HL-60/S4 (cell line): Measurements from ENCODE around the gene PLEKHA6.

Source experiments
- in situ Hi-C: fragments of 300-500 bp; cut with MboI; formaldehyde crosslinking; loops from 2 replicates; pipeline ENCODE4 v1.14.3; 2022; ENCODE audit warnings: low sequenced_read_pairs

PLEKHA6 gene

DNA sequence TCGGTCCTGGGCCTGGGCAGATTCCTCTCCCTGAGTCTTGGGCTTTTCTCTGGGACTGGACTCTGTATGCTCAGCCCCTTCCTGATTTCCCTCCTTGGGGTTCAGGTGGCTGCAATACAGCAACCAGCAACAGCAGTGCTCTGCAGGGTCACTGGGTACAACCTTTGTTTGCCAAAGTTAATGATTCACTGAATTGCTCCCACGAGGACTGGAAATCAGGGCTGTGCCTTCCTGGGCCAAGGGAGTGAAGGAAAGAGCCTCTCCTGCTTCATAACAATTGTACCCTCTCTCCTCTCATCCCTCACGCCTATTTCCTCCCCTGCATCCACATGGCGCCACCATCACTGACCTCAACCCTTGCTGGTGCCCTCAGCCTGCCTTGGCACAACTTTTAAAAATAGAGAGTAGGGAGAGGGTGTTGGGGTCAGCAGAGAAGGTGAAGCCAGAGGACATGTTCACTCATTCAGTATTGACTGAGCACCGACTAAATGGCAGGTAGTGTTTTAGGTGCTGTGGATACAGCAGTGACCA is 93.2 kb downstream of the PLEKHA6 start:
- in situ Hi-C loops, result no loop called here

DNA sequence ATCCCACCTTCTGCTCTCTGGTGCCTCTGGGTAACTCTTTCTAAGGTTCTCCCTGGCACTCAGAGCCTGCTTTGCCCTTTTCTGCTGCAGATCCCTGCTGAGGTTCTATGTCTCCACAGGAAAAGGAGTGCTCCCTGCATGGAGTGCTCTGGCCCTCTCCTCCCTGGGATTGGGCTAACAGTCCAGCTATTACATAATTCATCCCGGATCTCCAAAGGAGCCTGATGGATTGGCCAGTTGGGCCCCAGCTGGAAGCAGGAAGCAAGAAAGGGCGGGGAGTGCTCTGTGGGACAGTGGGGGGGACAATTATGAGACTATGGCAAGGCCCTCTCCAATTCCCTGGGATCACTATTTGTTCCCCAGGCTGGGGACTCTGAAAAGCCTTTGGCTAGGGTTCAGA is 94.1 kb downstream of the PLEKHA6 start:
- in situ Hi-C loops, result no loop called here

DNA sequence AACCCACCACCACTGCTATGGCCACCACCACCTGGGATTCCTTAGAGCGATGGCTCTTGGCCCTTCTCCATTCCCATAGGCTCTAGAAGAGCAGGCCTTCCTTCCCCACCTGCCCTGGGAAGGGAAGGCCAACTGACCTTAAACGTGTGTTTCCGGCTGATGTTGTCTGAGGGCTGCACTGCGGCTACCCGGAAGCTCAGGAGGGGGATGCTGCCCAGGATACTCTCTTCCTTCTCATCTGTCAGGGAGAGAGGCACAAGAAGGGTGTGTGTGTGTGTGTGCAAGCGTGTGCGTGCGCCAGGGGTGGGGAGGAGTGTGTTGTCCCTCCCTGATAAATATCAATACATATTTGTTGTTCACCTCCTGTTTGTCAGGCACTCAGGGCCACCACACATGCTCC is 94.9 kb downstream of the PLEKHA6 start:
- in situ Hi-C loops, result no loop called here

DNA sequence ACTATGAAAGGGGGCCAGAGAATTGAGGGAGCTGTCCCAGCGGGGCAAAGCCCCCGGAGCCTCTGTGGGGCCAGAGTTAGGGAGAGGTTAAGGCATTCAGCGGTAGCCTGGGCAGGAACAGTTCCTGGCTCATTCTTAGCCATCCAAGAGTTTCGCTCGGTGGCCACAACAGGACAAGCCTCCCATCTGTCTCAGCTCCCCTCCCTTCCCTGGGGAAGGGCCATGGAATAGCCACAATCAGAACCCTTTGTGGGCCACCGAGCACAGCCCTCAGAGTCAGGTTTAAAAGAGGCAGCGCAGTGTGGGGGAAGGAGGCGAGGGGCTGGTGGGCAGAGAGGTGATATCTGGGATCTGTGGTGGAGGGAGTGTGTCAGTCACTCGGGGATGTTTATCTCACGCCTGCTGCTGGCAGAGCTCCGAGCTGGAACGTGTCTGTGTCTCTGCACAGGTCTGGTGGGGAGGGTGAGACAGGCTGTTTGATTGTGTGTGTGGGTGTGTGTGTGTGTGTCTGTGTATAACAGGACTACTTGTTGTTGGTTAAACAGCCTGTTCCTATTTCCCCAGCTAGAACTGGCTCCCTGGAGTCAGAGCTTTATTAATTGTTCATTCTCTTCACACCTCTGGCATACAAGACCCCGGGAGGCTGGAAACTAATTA is 96.3 kb downstream of the PLEKHA6 start:
- in situ Hi-C loops, result no loop called here

DNA sequence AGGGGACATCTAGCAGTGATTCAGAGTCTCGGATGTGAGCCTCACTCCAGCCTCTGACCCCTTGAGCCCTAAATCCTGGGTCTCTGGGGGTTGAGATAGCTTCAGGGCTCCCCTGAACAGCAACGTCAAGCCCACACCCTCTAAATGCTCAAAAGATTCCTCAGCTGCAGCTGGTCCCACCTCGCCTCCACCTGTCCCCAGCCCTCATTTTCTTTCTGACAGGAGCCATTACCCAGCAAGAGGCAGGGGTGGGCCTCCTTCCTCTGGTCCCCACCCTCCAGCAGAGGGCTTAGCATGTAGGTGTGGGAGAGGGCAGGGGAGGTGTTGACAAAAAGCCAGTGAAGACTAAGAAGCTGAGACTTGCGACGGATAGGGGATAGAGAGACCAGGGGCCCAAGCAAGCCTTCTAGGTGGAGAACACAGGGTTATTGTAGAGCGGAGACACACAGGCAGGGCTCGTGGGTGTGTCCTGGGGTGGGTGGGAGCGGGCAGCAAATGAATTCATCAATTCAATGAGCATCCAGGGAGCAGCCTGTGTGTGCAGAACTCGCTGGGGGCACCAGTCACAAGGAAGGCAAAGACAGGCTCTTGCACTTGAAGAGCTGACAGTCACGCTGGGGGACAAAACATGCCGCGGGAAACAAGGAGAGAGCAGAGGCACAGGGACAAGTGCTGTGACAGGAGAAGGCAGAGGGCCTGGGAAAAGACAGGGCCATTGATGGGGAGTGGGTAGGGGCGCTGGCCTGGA is 97.0 kb downstream of the PLEKHA6 start:
- in situ Hi-C loops, result no loop called here

DNA sequence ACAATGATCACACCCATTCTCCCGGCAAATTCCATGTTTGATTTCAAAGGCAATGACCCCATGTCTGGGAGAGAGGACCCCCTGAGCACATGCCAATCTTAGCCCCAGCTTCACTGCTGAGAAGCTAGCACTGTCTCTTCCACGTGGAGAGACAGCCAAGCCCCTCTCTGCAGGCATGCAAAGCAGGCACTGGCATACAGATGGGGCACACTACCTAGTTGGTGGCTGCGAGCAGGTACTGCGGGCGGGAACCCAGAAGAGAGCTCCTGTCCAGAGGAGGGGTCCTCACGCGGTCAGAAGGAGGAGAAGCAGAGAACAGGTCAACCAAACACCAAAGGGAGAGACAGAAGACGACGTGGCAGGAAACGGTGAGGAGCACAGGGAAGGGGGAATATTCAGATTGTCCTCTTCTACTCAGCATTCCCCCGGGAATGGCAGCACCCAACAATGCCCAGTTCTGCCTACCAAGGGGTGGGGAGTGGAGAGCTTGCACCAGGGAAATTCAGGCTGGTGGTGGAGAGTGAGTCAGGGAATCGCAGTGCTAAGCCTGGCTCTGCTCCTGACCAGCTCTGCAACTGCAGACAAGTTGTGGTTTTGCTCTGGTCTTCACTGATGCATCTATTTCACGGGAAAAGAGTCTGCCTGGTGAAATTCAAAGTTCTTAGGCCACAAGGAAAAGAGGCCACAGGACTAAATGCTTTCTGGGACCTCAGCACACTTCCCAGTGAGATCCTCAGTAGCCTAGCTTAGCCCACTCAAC is 97.8 kb downstream of the PLEKHA6 start:
- in situ Hi-C loops, result no loop called here

DNA sequence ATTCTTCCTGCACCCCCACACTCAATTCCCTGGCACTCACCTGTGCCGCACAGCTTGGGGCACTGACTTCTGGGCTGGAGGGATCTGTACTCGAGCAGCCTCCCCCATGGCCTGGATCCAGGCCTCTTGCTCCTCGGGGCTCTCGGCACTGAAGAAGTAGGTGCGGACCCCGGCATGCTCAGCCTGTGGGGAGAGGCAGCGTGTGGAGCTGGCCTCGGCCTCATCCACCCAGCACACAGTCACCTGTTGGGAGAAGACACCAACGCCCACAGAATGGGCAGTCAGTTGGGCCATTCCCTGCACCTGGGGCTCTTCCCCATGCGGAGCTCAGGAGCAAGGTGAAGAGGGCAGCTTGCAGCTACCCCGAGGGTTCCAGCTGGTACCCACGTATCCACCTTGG is 98.5 kb downstream of the PLEKHA6 start:
- in situ Hi-C loops, result no loop called here

DNA sequence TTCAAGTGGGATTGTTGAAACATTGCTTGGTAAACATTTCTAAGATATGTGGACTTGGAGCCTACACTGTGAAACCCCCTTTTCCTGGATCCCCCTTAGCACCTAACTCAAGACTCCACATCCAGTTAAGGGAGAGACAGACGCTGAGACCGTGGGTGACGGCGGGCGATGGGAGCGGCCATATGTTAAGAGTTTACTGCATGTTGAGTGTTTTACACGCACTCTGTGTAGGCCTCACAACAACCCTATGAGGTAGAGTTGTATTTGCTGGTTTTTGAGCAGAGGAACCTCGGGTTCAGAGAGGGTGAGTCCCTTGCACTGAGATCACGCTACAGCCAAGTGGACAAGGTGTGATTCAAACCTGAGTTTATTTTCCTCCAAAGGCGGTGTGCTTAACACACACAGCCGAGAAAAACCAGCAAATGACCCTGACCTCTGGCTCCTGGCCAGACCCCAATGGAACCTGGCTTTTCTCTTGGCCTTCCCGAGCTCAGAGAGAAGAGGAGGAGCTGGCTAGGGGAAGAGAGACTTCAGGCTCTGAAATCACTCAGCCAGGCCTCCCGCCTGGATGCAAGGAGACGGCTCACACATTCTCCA is 99.0 kb downstream of the PLEKHA6 start:
- in situ Hi-C loops, result no loop called here

DNA sequence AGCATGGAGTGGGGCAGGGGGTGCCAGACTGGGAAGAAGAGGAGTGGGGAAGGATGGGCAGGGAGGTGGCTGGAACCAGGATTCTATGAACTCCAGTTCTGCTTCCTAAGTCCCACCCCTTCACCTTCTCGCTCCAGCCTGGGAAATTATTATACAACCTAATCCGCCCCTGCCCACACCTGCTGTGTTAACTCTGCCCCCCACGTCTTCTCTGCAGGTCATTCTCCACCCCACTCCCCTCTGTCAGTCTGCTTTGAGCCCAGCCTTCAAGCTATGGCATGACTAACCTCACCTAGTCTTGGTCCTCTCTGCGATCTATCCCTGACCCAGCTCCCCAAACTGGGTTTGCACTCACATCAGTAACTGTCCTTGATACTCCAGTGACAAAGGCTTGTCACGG is 99.9 kb downstream of the PLEKHA6 start:
- in situ Hi-C loops, result no loop called here

DNA sequence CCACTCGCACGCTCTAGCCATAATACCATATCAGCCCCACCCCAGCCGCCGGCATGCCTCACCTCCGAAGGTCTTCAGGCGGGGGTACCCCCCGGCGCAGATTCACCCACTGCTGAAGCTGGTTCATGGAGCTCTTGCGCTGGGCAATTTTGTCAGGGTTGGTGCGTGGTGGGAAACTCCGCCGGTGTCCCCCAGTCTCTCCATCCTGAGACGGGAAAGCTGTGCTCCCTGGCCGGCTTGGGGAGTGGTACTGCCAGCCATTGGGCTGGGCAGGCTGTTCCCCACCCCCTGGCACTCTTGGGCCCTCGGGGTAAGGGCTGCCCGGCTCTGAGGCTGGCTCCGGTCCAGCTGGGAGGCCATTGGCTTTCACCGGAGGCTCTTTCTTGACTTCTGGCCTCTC is 100.5 kb downstream of the PLEKHA6 start:
- in situ Hi-C loops, result no loop called here

DNA sequence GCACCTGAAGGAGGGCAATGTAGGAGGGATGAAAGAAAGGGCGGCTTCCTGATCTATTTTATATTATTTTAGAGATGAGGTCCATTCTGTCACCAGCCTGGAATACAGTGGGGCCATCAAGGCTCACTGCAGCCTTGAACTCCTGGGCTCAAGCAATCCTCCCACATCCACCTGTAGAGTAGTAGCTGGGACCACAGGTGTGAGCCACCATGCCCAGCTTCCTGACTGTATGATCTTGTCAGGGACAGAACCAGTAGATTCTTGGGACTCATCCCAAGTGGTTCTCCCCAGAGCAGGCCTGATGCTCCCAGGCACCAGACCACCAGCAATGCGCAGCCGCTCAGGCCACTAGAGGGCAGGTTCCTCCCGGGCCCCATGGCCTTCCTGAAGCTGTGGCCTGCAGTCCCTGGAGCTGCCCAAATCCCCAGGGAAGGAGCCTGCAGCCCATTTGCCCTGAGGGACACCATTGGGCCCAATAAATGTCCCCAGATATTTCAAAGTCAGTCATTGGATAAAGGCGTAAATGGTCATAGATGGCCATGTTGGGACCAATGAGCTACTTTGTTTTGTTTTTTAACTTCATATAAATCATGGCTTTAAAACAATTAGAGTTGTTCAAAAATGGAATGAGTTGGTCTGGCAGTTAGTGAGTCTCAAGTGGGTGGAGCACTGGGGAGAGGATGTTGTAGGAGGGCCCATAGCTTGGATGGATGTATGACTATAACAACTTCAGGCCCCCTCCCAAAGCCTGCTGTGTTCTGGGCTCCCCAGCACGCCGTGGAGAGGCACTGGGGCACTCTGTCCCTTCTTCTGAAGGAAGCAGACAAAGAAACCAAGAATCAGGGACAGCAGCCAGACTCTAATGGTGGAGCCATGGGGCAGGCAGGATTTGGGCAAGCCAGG is 101.3 kb downstream of the PLEKHA6 start:
- in situ Hi-C loops, result no loop called here

DNA sequence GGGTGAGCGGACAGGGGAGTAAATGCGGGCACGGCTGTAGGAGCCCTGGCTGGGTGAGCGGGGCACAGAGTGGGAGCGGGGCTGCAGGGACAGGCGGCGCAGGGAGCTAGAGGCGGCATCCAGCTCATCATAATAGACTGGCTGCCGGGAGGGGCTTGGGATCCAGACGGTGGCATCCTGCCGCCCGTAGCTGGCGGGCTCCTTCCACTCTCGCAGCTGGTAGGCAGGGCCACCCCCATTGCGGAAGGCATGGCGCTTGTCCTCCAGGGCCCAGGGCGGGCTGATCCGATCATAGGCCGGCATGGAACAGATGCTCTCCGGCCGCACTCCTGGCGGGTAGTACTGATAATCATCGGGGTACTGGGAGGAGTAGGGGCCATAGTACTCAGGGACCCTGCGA is 102.3 kb downstream of the PLEKHA6 start:
- in situ Hi-C loops, result no loop called here

DNA sequence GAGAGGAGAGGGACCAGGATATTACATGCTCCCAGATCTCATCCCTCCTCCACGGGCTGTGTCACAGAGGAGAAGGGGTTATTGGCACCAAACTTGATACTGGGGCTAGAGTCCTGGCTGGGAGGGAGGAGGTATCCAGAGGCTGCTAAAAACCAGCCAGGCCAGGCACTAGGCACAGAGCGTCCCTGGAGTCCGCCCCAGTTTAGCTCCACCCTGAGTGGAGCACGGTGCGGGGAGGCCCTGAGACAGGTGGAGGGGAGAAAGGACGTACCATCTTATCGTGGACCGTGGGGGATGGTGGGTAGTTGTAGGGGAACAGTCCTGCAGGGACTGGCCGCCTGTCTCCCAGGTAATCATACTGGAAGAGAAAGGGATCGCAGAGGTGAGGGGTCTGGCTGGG is 103.2 kb downstream of the PLEKHA6 start:
- in situ Hi-C loops, result no loop called here

DNA sequence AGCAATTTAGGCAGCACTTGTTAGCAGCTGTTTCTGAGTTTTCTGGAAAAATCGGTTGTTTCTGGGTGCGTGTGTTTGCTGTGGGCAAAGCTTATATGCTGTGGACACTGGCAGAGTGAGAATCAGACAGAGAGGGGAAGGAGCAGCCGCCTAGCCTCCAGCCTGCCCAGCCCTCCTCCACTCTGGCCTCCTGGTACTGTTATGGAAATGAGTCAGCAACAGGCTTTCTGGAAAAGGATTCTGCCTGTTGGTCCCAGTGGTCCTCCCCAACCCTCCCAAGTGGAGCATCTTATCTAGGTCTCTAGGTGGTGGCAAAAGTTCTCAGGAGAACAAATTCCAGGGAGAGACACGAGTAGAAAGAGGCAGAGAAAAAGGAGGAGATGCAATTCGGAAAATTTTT is 103.8 kb downstream of the PLEKHA6 start:
- in situ Hi-C loops, result no loop called here

DNA sequence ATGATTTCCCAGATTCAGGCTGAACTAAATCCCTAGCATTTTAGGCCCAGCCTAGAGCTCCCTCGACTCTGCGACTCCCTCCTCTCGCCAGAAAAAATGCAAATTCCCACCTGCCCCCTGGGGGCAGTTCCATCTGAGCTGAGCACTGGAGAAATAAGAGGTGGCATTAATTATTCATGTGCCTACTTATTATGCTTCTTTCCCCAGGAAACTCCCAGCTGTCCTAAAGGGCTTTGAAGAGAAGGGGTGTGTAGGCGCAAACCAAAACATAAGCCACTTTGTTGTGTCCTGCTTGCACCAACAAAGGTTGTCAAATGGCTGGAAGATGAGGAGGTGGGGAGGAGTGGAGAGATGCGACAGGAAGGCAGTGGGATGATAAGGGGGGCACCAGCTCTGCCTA is 104.5 kb downstream of the PLEKHA6 start:
- in situ Hi-C loops, result no loop called here

DNA sequence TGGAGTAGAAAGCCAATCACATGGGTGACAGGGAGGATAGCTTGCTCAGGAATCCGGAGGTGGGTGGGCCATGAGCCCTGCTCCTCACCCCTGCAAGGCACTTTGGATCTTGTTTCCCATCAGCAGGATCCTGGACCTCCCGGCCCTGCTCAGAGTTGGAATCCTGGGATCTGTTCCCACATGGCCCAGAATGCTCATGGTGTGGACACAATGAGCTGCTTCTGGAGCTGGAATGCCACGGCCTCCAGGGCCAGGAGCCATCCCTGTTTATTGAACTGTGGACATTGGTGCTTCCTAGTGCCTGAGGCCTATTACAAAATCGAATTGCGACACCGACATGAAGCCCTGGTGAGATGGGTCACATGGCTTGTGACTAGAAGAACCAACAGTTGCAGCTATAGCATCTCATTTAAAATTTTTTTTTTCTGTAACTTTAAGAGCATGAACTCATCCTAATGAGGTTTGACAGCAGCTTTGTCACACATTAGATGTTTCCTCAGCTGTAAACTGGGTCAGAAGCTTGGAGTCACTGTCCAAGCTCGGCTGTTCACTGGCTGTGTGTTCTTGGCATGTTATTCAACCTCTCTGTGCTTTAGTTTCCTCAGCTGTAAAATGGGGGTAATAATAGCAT is 105.6 kb downstream of the PLEKHA6 start:
- in situ Hi-C loops, result no loop called here

DNA sequence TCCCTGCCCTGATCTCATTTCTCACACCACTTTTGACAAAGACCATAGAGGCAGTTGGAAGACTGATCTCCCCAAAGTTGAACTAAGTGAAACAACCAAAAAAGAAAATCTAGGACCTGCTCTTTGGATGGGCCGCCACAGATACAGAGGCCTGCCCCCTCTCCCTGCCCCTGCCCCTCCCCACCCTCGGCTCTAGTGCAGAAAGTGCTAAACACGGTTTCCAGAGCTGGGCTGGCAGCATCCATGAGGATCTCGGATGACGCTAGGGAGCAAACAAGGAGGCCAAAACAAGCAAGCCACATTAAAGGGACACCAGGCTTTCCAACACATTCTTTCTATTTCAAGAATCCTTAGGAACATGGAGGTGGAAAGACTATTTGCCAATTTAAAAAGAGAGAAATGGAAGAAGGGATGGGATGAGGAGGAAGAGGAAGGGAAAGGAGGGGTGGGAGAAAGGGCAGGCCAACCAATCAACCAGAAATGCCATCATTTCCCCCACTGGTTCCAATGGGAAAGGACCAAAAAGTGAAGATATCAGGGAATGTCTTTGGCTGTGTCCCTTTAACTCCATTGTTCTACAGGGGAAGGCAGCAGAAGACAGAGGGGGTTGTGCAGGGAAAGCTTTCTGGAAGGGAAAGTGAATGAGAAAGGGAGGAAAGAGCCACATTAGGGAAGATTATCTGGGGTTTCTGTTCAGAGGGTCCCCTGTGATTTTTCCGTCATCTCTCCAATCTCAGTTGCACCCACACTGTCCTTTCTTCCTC is 107.6 kb downstream of the PLEKHA6 start:
- in situ Hi-C loops, result no loop called here

DNA sequence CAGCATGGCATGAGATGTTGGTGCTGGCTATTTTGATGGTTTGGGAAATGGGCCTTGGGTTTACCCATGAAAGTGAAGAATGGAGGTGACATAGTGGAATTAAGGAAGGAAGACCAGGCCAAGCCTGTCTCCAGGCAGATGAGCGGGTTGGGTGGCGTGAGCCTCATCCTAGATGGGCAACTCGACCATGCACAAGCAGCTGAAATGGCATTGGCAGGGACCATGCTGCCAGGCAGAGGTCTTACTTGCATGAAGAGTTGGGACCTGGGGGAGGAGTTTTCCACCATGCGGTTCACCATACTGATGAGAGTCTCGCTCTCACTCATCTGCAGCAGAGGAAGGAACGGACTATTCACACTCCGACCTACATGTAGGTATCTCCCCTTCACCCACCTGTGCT is 108.4 kb downstream of the PLEKHA6 start:
- in situ Hi-C loops, result no loop called here

DNA sequence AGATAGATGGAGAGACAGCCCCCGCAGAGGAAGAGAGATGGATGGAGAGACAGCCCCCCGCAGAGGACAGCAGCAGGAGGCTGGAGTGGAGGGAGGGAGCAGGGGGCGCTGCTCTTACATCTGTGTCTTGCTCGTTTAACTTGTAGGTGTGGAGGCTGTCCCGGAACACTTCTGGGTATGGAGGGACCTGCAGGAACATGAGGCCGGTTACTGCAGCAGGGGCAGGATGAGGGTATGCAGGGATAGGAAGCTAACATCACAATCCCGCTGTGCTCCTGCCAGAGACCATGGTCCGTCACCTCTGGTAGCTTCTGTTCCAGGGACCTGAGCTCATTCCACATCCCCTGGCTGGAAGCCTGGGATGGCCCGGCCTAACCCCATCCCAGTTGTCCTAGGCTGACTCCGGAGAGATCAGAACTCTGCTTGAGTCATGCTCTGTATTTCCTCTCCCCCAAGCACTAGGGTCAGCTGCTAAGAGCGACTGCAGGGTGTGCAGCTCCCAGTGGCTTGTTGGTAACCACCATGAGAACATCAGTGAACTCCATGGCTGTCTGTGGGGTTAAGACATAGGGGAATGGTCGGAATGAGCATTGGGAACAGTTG is 109.2 kb downstream of the PLEKHA6 start:
- in situ Hi-C loops, result no loop called here
